Thyroid gland (tissue), 4 donors: Measurements from ENCODE around the gene IFNLR1.

Experiments
- CTCF ChIP-seq, 6 experiments: fragments of 200-600 bp in 3 of 6; fragments of 450-650 bp in 3 of 6; sonication (generic) in 3 of 6; IDR thresholded peaks; one replicate each; pipeline ENCODE4 v1.5.1; 2016 to 2019; ENCODE audit warnings: antibody characterized with exemption in 6 of 6, mild to moderate bottlenecking in 2 of 6, inconsistent platforms in 1 of 6, moderate library complexity in 1 of 6
- POLR2A ChIP-seq, 2 donors: fragments of 450-650 bp; IDR thresholded peaks; one replicate each; pipeline ENCODE4 v1.6.1; 2017; ENCODE audit warnings: antibody characterized with exemption in 2 of 2, mild to moderate bottlenecking in 2 of 2, moderate library complexity in 1 of 2

DNA sequence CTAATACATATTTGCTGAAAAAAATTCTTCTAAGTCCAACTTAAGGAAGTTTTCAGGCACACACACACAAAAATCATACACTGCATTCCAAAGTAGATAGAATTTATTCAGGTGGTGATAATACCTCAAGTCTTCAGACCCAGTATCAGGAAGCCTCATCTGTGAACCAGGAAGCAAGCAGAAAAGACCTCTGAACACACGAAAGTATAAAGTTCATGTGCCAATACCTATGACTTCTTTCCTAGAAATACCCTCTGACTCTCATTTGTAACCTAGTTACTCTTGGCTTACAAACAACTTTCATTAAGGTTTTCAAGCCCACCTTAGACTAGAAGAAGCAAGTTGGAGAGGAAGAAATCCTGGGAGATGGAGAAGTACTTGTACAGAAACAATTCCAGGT, 35.7 kb upstream of the IFNLR1 start:
- TF ChIP-seq POLR2A (IDR thresholded peaks at IDR 0.05) (no peak), CTCF (IDR thresholded peaks at IDR 0.05) (no peak)
